Measurements from ENCODE around the gene MAGIX. TPM values are rescaled to one million over a fixed set of nuclear protein-coding genes. Genes with fewer than 3 reads are reported as not detected.

The MAGIX gene
- total RNA-seq, 1 experiment from 2014 or later, result 1.9 TPM

DNA sequence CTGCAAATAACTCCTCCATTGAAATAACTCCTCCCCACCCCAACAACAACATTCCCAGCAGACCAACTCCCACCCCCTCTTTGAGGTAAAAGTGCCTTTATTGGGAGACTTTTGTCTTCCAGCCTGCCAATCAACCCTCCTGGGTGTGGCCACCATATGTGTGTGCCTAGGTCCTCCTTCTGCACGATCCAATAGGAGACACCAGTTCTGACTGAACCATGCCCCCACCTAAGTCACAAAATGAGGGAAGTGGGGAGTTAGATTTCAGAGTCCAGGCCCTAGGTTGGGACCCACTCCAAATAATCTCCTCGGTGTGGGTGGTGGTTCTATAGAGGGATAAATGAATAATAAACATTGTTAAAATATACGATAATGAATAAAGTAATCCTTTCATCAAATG lies 12.2 kb downstream of the MAGIX start:
- Histone ChIP-seq H3K9me3 (ENCODE audit: control insufficient read depth, low read depth, low read length) (peaks cover 15% of the 10 kb centered on the region), H2BK5ac (ENCODE audit: insufficient read length, low read length) (no peak overlapping the region), H3K79me1 (ENCODE audit: insufficient read depth, low read depth, low read length, poor library complexity, severe bottlenecking) (no peaks in the 10 kb centered on the region), H4K91ac (ENCODE audit: insufficient read length, low read depth, low read length) (no peak overlapping the region), H4K8ac (replicated peaks; ENCODE audit: insufficient read length, low read depth, low read length) (no peak overlapping the region), H2BK15ac (ENCODE audit: low read depth, low read length) (no peak overlapping the region), H3K4ac (ENCODE audit: low read depth, low read length) (no peak overlapping the region), H3K18ac (ENCODE audit: insufficient read length, low read depth, low read length) (no peak overlapping the region), H3T11ph (ENCODE audit: low read length) (no peak overlapping the region), H2AK5ac (ENCODE audit: insufficient read length, low read length) (no peak overlapping the region), H2AFZ (ENCODE audit: low read length) (no peak overlapping the region), H2BK120ac (ENCODE audit: low read depth, low read length, poor library complexity, severe bottlenecking) (no peak overlapping the region), H3K14ac (ENCODE audit: insufficient read depth, low read length) (no peak overlapping the region), H3K23me2 (ENCODE audit: insufficient read length, low read depth, low read length, poor library complexity, severe bottlenecking) (peaks cover 10% of the 10 kb centered on the region), H3K56ac (ENCODE audit: insufficient read length, low read depth, low read length) (no peak overlapping the region), H3K27me3 (ENCODE audit: insufficient read depth, low read length) (no peaks in the 10 kb centered on the region; the same call in 1 of the 2 replicates), H3K79me2 (ENCODE audit: insufficient read depth, low read length) (no peaks in the 10 kb centered on the region), H3K4me2 (ENCODE audit: insufficient read depth, insufficient read length, low read length) (no peak overlapping the region), H4K20me1 (ENCODE audit: control insufficient read depth, insufficient read depth, insufficient read length) (no peaks in the 10 kb centered on the region), H3K23ac (ENCODE audit: insufficient read length, low read depth, low read length) (no peak overlapping the region), H3K4me1 (ENCODE audit: insufficient read depth, low read length) (no peaks in the 10 kb centered on the region), H2BK12ac (ENCODE audit: insufficient read length, low read depth, low read length) (no peak overlapping the region), H3K9ac (ENCODE audit: extremely low read depth, insufficient read length, low read length) (no peak overlapping the region), H2BK20ac (ENCODE audit: low read depth, low read length, poor library complexity, severe bottlenecking) (no peak overlapping the region), H3K27ac (ENCODE audit: insufficient read length, low read depth, low read length) (no peak overlapping the region), H4K5ac (ENCODE audit: insufficient read length, low read depth, low read length) (no peak overlapping the region)
- H3K9me3 Mint-ChIP-seq, result peaks cover 68 to 73% of the 10 kb centered on the region in 2 experiments
- no peak overlapping the region for H3K27ac Mint-ChIP-seq
- peaks cover 0 to 12% of the 10 kb centered on the region in 2 experiments; a peak in 2 of 4 replicates for H3K4me1 Mint-ChIP-seq
- no CpG with 5 or more reads among the region's 3 CpGs for WGBS (ENCODE audit: extremely low coverage, insufficient read length, low lambda C conversion rate)
- H3K4me3 Mint-ChIP-seq, result no peak overlapping the region; a peak in 2 of 5 replicates
- H3K36me3 Mint-ChIP-seq (ENCODE audit: insufficient read depth in 1 of 3, low read depth in 3 of 3), result peaks cover 28 to 46% (median 38%) of the 10 kb centered on the region in 3 experiments
- no peak for DNase-seq
- H3K27me3 Mint-ChIP-seq (ENCODE audit: low read depth), result peaks cover 28% of the 10 kb centered on the region
- TF ChIP-seq CTCF (conservative IDR thresholded peaks at IDR 0.05), result no peak

Measured in H9 (cell line).